Stimulated activated CD4-positive, alpha-beta T cell treated with anti-CD3 and anti-CD28 coated beads, TNF-alpha, amount 100 ng/mL, for 48 hours (primary cell): ENCODE results near the gene PARVB.

Source experiments
- DNase-seq, 3 donors: peaks; one replicate each; pipeline ENCODE4 v3.0.0-alpha.2; 2020; ENCODE audit warnings: low read depth in 3 of 3

PARVB gene

GRCh38 chr22:44182588-44183286 lies 158.6 kb downstream of the PARVB start:
- DNase-seq, result peak in 1 of 3 donors; percentile 30

DNA sequence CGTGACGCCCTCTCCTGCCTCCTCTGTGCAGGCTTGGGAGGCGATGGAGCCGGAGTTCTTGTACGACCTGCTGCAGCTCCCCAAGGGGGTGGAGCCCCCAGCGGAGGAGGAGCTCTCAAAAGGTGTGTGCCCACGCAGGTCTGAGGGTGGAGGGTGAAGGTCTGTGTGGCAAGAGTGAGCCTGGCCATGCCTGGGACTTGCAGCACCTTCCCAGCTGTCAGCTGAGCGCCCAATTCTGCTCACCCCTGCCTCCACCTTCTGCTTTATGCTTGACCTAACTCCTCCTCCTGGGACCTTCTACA lies 159.1 kb downstream of the PARVB start:
- DNase-seq, result no peak

DNA sequence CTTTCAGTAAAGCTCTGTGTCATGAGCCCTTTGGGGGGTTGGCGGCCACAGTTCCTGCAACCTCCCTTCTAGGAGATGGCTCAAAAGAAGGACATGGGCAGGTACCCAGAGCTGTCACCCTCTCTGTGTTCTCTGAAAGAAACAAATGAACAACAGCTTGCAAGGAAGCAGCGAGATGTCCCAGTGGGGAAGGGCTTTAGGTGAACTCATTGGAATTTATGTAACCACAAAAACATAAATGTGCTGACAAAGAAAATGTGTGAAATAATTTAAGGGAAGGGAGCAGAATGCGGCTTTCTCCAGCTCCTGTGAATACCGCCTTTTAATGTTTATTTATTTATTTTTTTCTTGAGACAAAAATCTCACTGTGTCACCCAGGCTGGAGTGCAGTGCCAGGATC lies 159.9 kb downstream of the PARVB start:
- DNase-seq, result no peak

DNA sequence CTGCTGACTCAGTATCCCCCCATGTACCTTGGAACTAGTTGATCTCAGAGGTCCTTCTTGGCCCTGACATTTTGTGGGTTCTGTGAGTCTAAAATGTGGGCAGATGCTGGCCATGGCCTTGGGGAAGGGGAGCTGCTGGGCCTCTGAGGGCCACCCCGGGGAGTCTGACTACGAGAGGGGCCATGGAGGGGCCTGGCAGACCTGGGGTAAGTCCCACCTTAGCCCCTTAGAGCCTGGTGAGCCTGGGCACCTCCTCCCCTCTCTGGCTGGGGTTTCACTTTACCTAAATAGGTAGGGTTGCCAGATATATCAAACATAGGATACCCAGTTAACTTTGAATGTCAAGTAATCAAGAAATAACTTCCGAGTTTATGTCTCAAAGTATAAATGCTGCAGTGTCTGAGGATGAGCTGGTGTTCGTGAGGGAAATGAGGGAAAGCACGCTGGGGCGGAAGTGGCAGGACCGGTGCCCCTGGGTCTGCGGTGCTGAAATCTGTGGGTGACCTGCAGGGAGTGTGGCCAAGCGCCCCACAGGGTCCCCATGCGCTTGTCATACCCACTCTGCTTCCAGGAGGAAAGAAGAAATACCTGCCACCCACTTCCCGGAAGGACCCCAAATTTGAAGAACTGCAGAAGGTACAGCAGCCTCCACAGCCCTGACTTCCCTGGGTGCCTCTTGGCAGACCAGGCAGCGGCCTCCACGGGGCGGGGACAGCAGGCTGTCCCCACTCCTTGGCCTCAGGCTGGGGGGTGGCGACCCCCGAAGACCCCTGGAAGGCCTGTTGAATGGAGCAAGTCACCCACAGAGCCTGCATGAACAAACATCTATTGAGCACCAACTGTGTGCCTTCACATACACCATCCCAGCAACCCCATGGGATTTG lies 161.4 kb downstream of the PARVB start:
- DNase-seq, result no peak

DNA sequence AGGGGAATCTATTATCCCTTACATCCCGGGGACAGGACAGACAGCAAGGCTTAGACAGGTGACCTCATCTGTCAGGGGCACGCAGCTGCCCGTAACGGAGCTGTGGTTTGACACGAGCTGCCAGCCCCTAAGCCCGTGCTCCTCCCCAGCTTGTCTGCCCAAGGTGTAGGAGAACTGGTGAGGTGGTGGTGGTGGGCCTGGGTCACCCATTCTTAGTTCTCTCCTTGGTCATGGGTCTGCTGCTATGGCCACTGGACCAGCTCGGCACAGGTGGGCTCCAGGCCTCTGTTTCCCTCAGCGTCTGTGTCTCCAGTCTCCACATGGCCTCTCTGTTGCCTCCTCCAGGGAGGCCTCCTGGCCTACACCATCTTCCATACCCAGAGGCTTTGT lies 162.0 kb downstream of the PARVB start:
- no peak for DNase-seq

DNA sequence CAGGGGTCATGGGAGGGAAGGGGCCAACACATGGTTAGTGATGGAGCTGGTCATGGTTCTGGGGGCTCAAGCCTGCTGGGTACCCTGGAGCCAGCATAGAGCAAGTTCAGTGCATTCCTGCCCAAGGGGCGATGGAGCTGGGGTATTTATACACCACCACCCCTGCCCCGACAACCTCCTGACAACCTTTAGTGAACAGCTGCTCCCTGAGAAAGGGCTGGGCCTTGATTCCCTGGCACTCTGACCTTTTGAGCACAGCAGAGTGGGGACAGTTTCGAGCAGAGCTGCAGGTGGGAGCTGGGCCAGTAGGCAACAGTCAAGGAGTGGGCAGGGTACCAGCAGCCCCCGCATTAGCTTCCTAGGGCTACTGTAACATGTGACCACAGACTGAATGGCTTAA lies 162.6 kb downstream of the PARVB start:
- DNase-seq, result no peak

- DNase-seq, result no peak
Observed at GRCh38 chr22:44187652-44188230, 163.6 kb downstream of the PARVB start.

DNA sequence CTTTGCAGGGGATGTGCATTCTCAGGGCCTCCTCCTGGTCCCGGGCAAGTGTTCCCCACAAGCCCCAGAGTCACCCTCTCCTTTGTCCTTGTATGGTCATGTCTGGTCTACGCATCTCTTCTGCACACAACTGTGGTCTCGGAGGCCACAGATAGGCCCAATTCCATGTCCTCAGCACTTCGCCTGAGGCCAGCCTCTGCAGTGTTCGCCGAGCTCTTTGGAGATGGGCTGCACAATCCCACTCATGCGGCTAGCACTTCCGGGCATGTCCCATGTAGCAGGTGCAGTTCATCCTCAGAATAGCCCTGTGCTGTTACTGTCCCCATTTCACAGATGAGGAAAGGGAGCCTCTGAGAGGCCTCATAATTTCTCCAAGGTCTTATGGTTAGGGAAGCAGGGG lies 164.2 kb downstream of the PARVB start:
- DNase-seq, result no peak

DNA sequence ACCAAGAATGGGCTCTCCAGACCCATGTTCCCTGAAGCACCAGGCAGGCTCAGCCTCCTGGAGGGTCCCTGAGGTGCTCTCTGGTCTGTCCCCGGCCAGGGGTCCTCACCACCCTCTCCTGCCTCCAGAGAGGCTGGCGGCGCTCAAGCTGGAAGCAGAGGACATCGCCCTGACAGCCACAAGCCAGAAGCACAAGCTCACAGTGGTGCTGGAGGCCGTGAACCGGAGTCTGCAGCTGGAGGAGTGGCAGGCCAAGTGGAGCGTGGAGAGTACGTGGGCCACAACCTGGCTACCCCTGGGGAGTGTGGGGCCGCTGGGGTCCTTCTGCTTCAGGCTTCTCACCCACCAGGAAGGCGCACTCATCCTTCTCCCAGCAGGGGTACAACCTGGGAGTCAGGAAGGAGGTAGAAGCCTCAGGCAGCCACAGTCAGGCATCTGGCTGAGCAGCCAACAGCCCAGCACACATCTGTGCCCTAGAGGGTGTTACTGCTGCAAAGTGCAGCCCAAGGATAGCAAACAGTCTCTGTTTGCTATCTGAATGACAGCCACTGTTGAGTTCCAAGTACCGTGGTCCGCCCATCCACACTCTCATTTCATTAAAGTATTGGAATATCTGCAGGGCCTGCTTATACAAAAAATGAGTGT lies 165.0 kb downstream of the PARVB start:
- DNase-seq, result no peak

DNA sequence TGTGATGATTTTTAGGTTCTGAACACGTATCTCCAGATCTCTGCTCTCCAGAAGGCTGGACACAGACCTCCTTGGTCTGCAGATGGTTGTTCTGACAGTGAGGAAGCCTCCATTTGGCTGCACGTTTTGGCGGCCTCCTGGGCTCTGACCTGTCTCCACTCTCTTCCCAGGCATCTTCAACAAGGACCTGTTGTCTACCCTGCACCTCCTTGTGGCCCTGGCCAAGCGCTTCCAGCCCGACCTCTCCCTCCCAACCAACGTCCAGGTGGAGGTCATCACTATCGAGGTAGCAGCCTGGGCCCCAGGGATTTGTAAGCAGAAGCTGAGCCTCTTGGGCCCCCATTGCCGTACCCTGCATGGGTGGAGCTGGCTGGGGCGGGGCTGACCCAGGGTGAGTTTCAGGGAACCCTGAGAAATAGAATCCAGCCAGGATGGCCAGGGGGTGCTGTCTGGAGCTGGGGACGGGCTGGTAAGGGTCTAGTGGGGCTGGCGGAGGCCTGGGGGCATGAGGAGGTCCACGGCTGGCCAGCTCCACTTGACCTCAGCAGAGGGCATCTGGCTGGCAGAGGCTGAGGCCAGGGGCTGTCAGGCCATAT lies 166.4 kb downstream of the PARVB start:
- DNase-seq, result no peak

- DNase-seq, result peak in 2 of 3 donors; percentile 36 to 43
Observed at GRCh38 chr22:44191036-44191454, 166.9 kb downstream of the PARVB start.

DNA sequence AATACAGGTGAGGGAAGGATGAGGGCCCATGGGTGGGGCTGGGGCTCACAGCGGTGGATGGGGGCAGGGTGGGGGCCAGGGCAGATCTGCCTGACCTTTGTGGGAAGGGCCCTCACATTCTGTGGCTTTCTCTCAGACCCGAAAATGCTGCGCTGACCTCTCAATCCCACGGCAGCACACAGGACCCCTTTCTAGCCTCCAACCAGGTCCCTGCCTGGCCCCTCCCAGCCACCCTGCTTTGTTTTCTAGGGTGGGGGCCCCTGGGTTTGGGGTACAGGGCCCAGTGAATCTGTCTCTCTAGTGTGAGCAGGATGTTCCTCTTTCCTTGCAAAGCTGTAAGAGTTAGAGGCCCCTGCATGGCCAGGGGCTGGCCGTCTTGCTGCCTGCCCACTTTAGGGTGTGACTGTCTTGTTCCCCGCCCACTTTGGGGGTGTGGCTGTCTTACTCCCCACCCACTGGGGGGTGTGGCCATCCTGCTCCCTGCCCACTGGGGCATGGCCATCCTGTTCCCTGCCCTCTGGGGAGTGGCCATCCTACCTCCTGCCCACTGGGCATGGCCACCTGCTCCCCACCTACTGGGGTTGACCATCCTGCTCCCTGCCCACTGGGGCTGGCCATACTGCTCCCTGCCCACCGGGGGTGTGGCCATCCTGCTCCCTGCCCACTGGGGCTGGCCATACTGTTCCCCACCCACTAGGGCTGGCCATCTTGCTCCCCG lies 168.2 kb downstream of the PARVB start:
- DNase-seq, result peak; percentile 9 to 45 (median 38)

DNA sequence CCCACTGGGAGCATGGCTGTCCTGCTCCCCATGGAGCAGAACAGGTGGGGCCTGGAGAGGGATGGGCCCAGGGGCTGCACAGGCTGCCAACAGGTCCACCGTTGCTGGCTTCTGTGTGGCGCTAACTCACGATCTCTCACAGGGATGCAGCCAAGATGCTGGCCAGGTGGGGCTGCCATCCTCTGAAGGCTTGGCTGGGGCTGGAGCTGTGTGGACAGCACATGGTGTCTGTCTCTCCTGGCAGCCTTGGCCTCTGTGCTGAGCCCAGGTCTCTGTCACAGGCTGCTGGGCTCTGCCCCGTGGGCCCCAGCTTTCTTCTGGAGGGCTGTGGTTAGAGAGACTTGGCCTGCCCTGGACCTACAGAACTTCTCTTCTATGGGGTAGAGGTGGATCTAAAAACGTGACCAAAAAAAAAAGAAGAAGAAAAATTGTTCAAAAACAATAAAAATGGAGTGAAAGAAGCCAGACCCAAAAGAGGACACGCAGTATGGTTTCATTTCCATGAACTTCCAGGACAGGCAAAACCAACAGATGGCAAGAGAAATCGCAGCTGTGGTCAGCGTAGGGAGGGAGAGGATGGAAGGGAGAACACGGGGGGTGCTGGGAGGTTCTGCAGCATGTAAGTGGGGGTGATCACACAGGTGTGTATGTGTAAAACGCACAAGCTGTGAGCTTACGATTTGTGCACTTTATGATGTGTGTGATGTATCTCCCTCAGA lies 168.9 kb downstream of the PARVB start:
- no peak for DNase-seq

DNA sequence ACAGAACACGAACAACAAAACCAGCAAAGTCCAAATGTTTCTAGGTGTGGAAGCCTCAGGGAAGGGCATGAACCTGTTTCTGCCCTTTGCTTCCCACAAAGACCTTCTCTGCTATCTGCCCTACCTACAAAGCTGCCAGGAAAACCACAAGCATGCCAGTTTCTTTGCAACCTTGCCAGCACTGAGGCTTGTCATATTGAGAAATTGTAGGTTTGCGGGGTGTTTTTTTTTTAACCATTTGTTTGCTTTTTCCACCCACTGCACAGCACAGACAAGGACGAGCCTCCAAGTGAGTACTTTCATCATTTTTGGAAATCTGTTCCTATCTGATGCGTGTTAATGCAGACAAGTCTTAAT lies 169.4 kb downstream of the PARVB start:
- no peak for DNase-seq

DNA sequence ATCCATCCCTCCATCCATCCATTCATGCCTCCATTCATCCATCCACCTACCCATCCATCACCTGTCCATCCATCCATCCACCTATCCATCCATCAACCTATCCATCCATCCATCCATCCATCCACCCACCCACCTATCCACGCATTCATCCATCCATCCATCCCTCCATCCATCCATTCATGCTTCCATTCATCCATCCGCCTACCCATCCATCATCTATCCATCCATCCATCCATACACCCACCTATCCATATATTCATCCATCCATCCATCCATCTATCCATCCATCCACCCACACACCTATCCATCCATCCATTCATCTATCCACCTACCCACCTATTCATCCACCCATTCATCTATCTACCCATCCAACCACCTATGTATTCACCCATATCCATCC lies 170.5 kb downstream of the PARVB start:
- DNase-seq, result no peak

GRCh38 chr22:44195189-44195871 lies 171.2 kb downstream of the PARVB start:
- DNase-seq, result no peak

- DNase-seq, result no peak
Observed at GRCh38 chr22:44196241-44196640, 172.1 kb downstream of the PARVB start.

GRCh38 chr22:44196731-44197131 lies 172.6 kb downstream of the PARVB start:
- DNase-seq, result no peak

GRCh38 chr22:44197271-44197670 lies 173.2 kb downstream of the PARVB start:
- no peak for DNase-seq

- no peak for DNase-seq
Observed at GRCh38 chr22:44199164-44199563, 175.1 kb downstream of the PARVB start.
